Panc1 (cell line): ENCODE measurements around the gene MMP14. TPM values are rescaled to one million over a fixed set of nuclear protein-coding genes. Genes with fewer than 3 reads are reported as not detected.

ENCODE experiments used
- ATAC-seq: fragments of 200-7000 bp; cut with Tn5 transposase; 2 replicates; pipeline ENCODE4 v1.9.1; 2020; ENCODE audit warnings: mild to moderate bottlenecking, moderate library complexity
- BruUV-seq: library from RNA; stranded (reverse); fragments of 400-500 nt; replicated peaks from 2 replicates; lab custom pipeline; 2021; lab: Mats Ljungman, UMichigan
- CTCF ChIA-PET: fragments of 300-600 bp; sonication (Branson Sonifier 250); formaldehyde crosslinking; loops from one replicate; lab custom pipeline; 2022; ENCODE audit warnings: antibody characterized with exemption; lab: Charles Lee
- POLR2A ChIA-PET: fragments of 300-600 bp; sonication (Branson Sonifier 250); formaldehyde crosslinking; loops from one replicate; lab custom pipeline; 2022; ENCODE audit warnings: antibody characterized with exemption; lab: Charles Lee
- DNase-seq: peaks from one replicate; pipeline ENCODE4 v3.0.0-alpha.2; 2010; ENCODE audit warnings: low read depth, low spot score
- H3K27ac ChIP-seq: 2 replicates; pipeline ENCODE4 v1.5.1; 2011; ENCODE audit warnings: mild to moderate bottlenecking, low read length, inconsistent platforms
- H3K27me3 ChIP-seq: fragments of 200-500 bp; sonication (Bioruptor generic); 2 replicates; pipeline ENCODE4 v1.6.0; 2014; ENCODE audit warnings: low read length, inconsistent platforms; ENCODE audit not compliant: control insufficient read depth, insufficient read depth
- H3K36me3 ChIP-seq: fragments of 200-500 bp; sonication (Bioruptor generic); 2 replicates; pipeline ENCODE4 v1.5.1; 2014; ENCODE audit warnings: inconsistent platforms, mild to moderate bottlenecking, low read length, moderate library complexity; ENCODE audit not compliant: control insufficient read depth, insufficient read depth
- H3K4me1 ChIP-seq: 2 replicates; pipeline ENCODE4 v1.5.1; 2011; ENCODE audit warnings: inconsistent platforms, mild to moderate bottlenecking, low read length, moderate library complexity; ENCODE audit not compliant: control insufficient read depth, insufficient read depth
- H3K4me3 ChIP-seq, 2 experiments: 2 replicates each; pipeline ENCODE4 v1.5.1; 2011 to 2012; ENCODE audit warnings: low read depth in 2 of 2, low read length in 2 of 2, mild to moderate bottlenecking in 2 of 2, inconsistent platforms in 1 of 2, moderate library complexity in 1 of 2
- H3K9me3 ChIP-seq: fragments of 200-500 bp; sonication (Bioruptor generic); 2 replicates; pipeline ENCODE4 v1.5.1; 2014; ENCODE audit warnings: low read depth, mild to moderate bottlenecking, inconsistent platforms, low read length, moderate library complexity; ENCODE audit not compliant: control insufficient read depth, insufficient read depth
- CTCF ChIP-seq: fragments of 450-650 bp; IDR thresholded peaks from 2 replicates; pipeline ENCODE4 v1.5.1; 2017; ENCODE audit warnings: mild to moderate bottlenecking
- POLR2AphosphoS5 ChIP-seq: IDR thresholded peaks from 2 replicates; pipeline ENCODE4 v1.6.1; 2012; ENCODE audit warnings: mild to moderate bottlenecking, low read depth, low read length, moderate library complexity
- REST ChIP-seq, 2 experiments: IDR thresholded peaks; 2 replicates each; pipeline ENCODE4 v1.6.1; 2011 to 2012; ENCODE audit warnings: low read depth in 2 of 2, control low read depth in 1 of 2, low read length in 1 of 2, mild to moderate bottlenecking in 1 of 2, moderate library complexity in 1 of 2; ENCODE audit not compliant: insufficient read depth in 1 of 2
- SIN3A ChIP-seq: IDR thresholded peaks from 2 replicates; pipeline ENCODE4 v1.6.1; 2012; ENCODE audit warnings: low read depth, mild to moderate bottlenecking, low read length, moderate library complexity, borderline replicate concordance; ENCODE audit not compliant: insufficient read depth
- TCF7L2 ChIP-seq: IDR thresholded peaks from 2 replicates; pipeline ENCODE4 v1.6.1; 2011; ENCODE audit warnings: mild to moderate bottlenecking, low read depth, low read length, inconsistent platforms
- in situ Hi-C: cut with HindIII; loops from 2 replicates; pipeline ENCODE4 v1.10.0; 2016; ENCODE audit warnings: low sequenced_read_pairs, low pct_unique_long_range_greater_than_20kb
- intact Hi-C: fragments of 100-400 bp; cut with micrococcal nuclease; formaldehyde crosslinking; loops from one replicate; pipeline ENCODE4 v1.10.0; 2022; ENCODE audit not compliant: unreplicated experiment
- total RNA-seq: library from RNA; stranded (reverse); gene quantifications from one replicate; pipeline ENCODE4 v1.2.1, GENCODE V29; 2021; ENCODE audit not compliant: unreplicated experiment

The MMP14 gene
- total RNA-seq, 1 experiment from 2014 or later: 32.9 TPM

- intact Hi-C loops: no loop called here
- in situ Hi-C loops: no loop called here
- no TSS peak for BruUV-seq
- ChIA-PET POLR2A (no interaction called here), CTCF (no interaction called here)
- Histone ChIP-seq H3K4me1 (peaks cover 8% of the 10 kb centered on the region; the same call in 1 of the 2 replicates), H3K36me3 (no peaks in the 10 kb centered on the region; the same call in none of the 2 replicates), H3K9me3 (no peaks in the 10 kb centered on the region), H3K4me3 (no peak overlapping the region), H3K27ac (no peak overlapping the region), H3K27me3 (no peaks in the 10 kb centered on the region)
- TF ChIP-seq REST (IDR thresholded peaks at IDR 0.05; ENCODE audit: insufficient read depth in 1 of 2, low read depth in 2 of 2, low read length in 1 of 2) (no peak), SIN3A (no peak), POLR2AphosphoS5 (no peak), TCF7L2 (no peak), CTCF (no peak)
- ATAC-seq (no peak), DNase-seq (no peak)
Measured at GRCh38 chr14:22875003-22875747, 38.8 kb downstream of the MMP14 start.

DNA sequence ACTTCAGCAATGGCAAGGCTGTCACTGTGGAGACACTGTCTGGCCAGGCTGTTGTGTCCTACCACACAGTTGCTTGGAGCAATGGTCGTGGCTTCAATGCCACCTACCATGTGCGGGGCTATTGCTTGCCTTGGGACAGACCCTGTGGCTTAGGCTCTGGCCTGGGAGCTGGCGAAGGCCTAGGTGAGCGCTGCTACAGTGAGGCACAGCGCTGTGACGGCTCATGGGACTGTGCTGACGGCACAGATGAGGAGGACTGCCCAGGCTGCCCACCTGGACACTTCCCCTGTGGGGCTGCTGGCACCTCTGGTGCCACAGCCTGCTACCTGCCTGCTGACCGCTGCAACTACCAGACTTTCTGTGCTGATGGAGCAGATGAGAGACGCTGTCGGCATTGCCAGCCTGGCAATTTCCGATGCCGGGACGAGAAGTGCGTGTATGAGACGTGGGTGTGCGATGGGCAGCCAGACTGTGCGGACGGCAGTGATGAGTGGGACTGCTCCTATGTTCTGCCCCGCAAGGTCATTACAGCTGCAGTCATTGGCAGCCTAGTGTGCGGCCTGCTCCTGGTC, 39.4 kb downstream of the MMP14 start:
- Histone ChIP-seq H3K27ac (no peak overlapping the region), H3K4me1 (peaks cover 2% of the 10 kb centered on the region; the same call in 1 of the 2 replicates), H3K9me3 (no peaks in the 10 kb centered on the region), H3K4me3 (no peak overlapping the region), H3K36me3 (no peaks in the 10 kb centered on the region; the same call in none of the 2 replicates), H3K27me3 (no peaks in the 10 kb centered on the region)
- CTCF ChIA-PET: no interaction called here
- in situ Hi-C loops (no loop called here), intact Hi-C loops (no loop called here)
- DNase-seq (no peak), ATAC-seq (no peak)
- BruUV-seq: no TSS peak
- POLR2A ChIA-PET: no interaction called here
- TF ChIP-seq TCF7L2 (no peak), REST (IDR thresholded peaks at IDR 0.05; ENCODE audit: insufficient read depth in 1 of 2, low read depth in 2 of 2, low read length in 1 of 2) (no peak), CTCF (no peak), POLR2AphosphoS5 (no peak), SIN3A (no peak)
